Testis (tissue), 3 donors: Measurements from ENCODE around the gene WFIKKN1. TPM values are rescaled to one million over a fixed set of nuclear protein-coding genes. Genes with fewer than 3 reads are reported as not detected.

Experiments
- DNase-seq: peaks from one replicate; pipeline ENCODE4 v3.0.0-alpha.2; 2019
- H3K27ac ChIP-seq, 2 donors: fragments of 200-600 bp; sonication (generic); one replicate each; pipeline ENCODE4 v1.5.1; 2019
- H3K27me3 ChIP-seq: fragments of 200-600 bp; sonication (generic); one replicate; pipeline ENCODE4 v1.5.1; 2019
- H3K36me3 ChIP-seq: fragments of 200-600 bp; sonication (generic); one replicate; pipeline ENCODE4 v1.5.1; 2017; ENCODE audit warnings: low read depth; ENCODE audit errors: missing control alignments
- H3K4me1 ChIP-seq: fragments of 200-600 bp; sonication (generic); one replicate; pipeline ENCODE4 v1.5.1; 2019
- H3K4me3 ChIP-seq, 2 donors: fragments of 200-600 bp; sonication (generic); one replicate each; pipeline ENCODE4 v1.5.1; 2017 to 2019
- H3K9me3 ChIP-seq: fragments of 200-600 bp; sonication (generic); one replicate; pipeline ENCODE4 v1.5.1; 2017
- CTCF ChIP-seq, 3 experiments: fragments of 450-650 bp in 2 of 3; fragments of 200-600 bp in 1 of 3; sonication (generic) in 1 of 3; IDR thresholded peaks; one replicate each; pipeline ENCODE4 v1.5.1; 2016 to 2019; ENCODE audit warnings: antibody characterized with exemption in 3 of 3, mild to moderate bottlenecking in 2 of 3, moderate library complexity in 1 of 3
- POLR2A ChIP-seq: fragments of 450-650 bp; IDR thresholded peaks from one replicate; pipeline ENCODE4 v1.6.1; 2017; ENCODE audit warnings: antibody characterized with exemption, mild to moderate bottlenecking, moderate library complexity
- WGBS, 2 donors: methylation state at CpG; one replicate each; pipeline ENCODE4 v1.1.5; 2018; 5-methylcytosine and 5-hydroxymethylcytosine counted together
- intact Hi-C: fragments of 100-400 bp; cut with DNase I; formaldehyde crosslinking; loops from one replicate; pipeline ENCODE4 v1.15.1; 2023; ENCODE audit warnings: low total_unique reads
- polyA plus RNA-seq: library from polyadenylated mRNA; stranded (reverse); fragments of 350-450 nt; fragmentation: Illumina TruSeq; extraction: RNeasy Lipid Tissue Mini Kit (QIAGEN cat#74804); gene quantifications from one replicate; pipeline ENCODE4 v1.2.3, GENCODE V29; 2014; ENCODE audit warnings: low read depth, low replicate concordance; ENCODE audit not compliant: insufficient read depth
- total RNA-seq, 2 donors: library from RNA; depleted of rRNA; stranded (reverse); fragments of >200 nt; gene quantifications; one replicate each; pipeline ENCODE4 v1.2.3, GENCODE V29; 2016

WFIKKN1 gene
- total and polyA plus RNA-seq, 3 donors from 2014 or later = 1.1 to 10.5 (median 3.5) TPM

GRCh38 chr16:667113-667779 is 36.5 kb downstream of the WFIKKN1 start:
- Histone ChIP-seq H3K4me1 (peaks cover 13% of the 10 kb centered on the region), H3K4me3 (peak overlapping the region in 1 of 2 donors; percentile 98), H3K27me3 (no peaks in the 10 kb centered on the region), H3K9me3 (no peaks in the 10 kb centered on the region), H3K36me3 (no peaks in the 10 kb centered on the region), H3K27ac (peak overlapping the region; percentile 77 to 80)
- TF ChIP-seq CTCF (IDR thresholded peaks at IDR 0.05) (no peak), POLR2A (no peak)
- DNase-seq = no peak
- intact Hi-C loops = loop anchor here (10.0 kb wide), 1 partner anchor 82 kb away; no protein-coding TSS in a partner anchor
- 68 to 82% methylated on average over 8 to 22 of the region's 22 CpGs for WGBS, 2 donors

- TF ChIP-seq POLR2A (no peak), CTCF (IDR thresholded peaks at IDR 0.05) (peak; percentile 83 to 98 (median 93))
- peak within 1 kb of the TSS; percentile 77 to 80 for H3K27ac ChIP-seq
- H3K27me3 ChIP-seq = no peaks in the 10 kb centered on the region
- peak within 1 kb of the TSS; percentile 85 to 98 for H3K4me3 ChIP-seq
- intact Hi-C loops = loop anchor here (10.0 kb wide), 1 partner anchor 83 kb away; no protein-coding TSS in a partner anchor
- 0 to 1% methylated on average over 2 to 53 of the region's 78 CpGs for WGBS, 2 donors
- DNase-seq = peak; percentile 95
- H3K4me1 ChIP-seq = peaks cover 13% of the 10 kb centered on the region
- H3K9me3 ChIP-seq = no peaks in the 10 kb centered on the region
- no peaks in the 10 kb centered on the region for H3K36me3 ChIP-seq
Measured at GRCh38 chr16:667780-668518, 37.2 kb downstream of the WFIKKN1 start, which contains the start of gene RHOT2. TSS of gene RHOT2 (plus strand) at chr16:668132. CDS start at chr16:668200, 68 bp downstream.

- Histone ChIP-seq H3K36me3 (no peaks in the 10 kb centered on the region), H3K4me3 (peak overlapping the region; percentile 85 to 98), H3K9me3 (no peaks in the 10 kb centered on the region), H3K27ac (peak overlapping the region; percentile 77 to 80), H3K4me1 (peaks cover 13% of the 10 kb centered on the region), H3K27me3 (no peaks in the 10 kb centered on the region)
- 4 to 14% methylated on average over 7 to 40 of the region's 50 CpGs for WGBS, 2 donors
- intact Hi-C loops = loop anchor here (10.0 kb wide), 1 partner anchor 84 kb away; no protein-coding TSS in a partner anchor
- no peak for TF ChIP-seq POLR2A
- no peak for TF ChIP-seq CTCF (IDR thresholded peaks at IDR 0.05)
- DNase-seq = no peak
Measured at GRCh38 chr16:668519-669171, 37.9 kb downstream of the WFIKKN1 start.

GRCh38 chr16:669666-670065 is 38.9 kb downstream of the WFIKKN1 start:
- H3K4me1 ChIP-seq = peaks cover 19% of the 10 kb centered on the region
- no peak overlapping the region for H3K27ac ChIP-seq
- no peak overlapping the region for H3K4me3 ChIP-seq
- intact Hi-C loops = loop anchor here (10.0 kb wide), 1 partner anchor 85 kb away; no protein-coding TSS in a partner anchor
- no peaks in the 10 kb centered on the region for H3K9me3 ChIP-seq
- no peaks in the 10 kb centered on the region for H3K36me3 ChIP-seq
- no peaks in the 10 kb centered on the region for H3K27me3 ChIP-seq
- no peak for TF ChIP-seq POLR2A
- TF ChIP-seq CTCF (IDR thresholded peaks at IDR 0.05) = no peak
- 88 to 92% methylated on average over 8 to 13 of the region's 13 CpGs for whole genome bisulfite sequencing, 2 donors
- no peak for DNase-seq
